HG03135 (cell line): ENCODE data around the gene YPEL3.

ENCODE experiments used
- ATAC-seq: cut with Tn5 transposase; IDR thresholded peaks from one replicate; pipeline ENCODE4 v1.9.1; 2021; ENCODE audit warnings: mild to moderate bottlenecking, moderate library complexity; ENCODE audit not compliant: unreplicated experiment

YPEL3 gene

DNA sequence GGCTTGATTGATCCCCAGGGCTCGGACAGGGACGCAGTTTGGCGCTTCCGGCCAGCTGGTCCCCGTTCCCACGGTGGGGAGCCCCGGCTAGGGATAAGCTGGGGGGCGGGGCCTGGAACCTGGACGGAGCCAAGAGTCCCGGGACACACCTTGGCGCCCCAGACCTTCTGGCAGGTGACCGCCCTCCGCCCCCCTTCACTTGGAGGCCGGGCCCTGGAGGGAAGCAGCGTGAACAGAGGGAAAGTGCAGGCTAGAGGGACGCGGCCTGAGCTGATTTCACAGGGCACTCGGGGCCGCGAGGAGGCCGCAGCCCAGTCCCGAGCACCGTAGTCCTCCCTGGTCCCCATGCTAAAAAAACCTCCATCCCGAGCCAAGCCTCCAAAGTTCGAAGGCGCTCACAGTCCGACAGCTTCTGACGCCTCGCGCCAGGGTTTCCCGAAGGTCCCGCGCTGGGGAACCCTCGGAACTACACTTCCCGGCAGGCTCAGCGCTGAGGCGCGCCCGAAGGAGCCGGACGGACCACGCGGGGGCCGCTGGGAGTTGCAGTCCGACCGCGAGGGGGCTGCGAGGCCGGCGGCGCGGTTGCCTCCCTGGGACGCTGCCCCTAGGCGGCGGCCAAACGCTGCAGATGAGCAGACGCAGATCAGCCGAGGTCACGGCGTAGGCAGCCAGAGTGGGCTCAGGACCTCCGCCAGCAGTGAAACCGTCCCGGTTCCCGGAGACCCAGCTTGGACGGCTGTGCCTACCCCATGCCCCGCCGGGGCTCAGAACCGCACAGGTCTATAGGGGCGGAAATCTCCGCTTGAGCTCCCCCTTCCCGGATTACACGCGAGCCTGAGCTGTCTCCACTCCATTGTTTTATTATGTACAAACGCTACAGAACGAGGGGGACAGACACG, 4.3 kb downstream of the YPEL3 start, which contains the start of gene TBX6:
TBX6 (minus strand) TSS at position 451 of the 899 bp plus-strand sequence. CDS start 731 bp downstream, outside the sequence.
- peak; percentile 64 for ATAC-seq

DNA sequence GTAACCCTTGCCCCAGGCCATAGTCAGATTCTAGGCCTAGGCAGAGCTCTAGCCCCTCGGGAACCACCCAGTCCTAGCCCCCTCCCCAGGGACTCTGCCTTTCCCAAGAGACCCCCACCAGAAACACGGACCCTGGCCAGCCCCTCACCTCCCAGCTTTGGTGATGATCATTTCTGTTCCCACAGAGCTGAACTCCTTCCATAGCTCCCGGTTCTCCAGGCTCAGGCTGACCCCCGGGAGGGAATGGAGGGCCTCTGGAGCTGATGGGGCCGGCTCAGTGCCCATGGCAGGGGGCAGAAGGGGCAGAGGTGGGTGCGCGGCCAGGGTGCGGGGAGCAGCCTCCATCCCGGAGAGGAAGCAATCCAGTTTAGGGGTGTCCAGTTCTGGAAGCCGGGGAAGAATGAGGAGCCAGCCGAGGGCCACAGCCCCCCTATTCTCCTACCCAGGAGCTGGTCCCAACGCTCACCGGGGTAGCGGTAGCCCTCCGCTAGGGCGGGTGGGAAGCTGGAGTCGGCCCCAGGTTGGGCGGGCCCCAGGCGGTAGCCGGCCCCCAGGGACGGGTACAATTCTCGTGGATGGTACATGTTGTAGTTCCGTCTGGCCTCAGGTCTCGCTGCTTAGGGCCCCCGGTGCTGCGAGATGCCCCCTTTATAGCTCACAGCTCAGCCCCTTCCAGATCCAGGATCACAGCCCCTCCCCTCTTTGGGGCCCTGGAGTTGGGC, 5.2 kb downstream of the YPEL3 start:
- no peak for ATAC-seq

DNA sequence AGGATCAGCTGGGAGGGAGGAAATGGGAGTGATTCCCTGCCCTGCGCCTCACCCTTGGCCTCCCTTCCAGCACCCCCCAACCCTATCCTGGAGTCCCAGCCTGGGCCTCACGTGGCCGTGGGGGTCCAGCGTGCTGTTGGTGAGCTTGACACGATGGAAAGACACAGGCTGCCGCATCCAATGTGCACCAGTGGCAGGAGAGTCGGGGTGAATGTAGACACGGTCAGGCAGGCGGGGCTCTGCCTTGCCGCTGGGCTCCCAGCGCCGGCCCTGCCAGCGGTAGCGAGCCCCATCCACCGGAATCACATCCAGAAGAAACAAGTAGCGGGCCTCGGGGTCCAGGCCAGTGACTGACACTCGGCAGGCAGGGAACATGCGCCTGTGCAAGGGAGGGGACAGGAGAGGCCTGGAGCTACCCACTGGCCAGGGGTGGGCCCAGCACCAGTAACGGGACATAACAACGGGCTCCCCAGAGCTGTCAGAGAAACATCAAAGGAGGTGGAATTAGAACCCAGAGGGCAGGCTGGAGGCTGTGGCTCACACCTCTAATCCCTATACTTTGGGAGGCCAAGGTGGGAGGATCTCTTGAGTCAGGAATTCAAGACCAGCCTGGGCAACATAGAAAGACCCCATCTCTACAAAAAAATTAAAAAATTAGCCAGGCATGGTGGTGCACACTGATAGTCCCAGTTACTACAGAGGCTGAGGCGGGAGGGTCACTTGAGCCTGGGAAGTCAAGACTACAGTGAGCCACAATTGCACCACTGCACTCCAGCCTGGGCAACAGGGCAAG, 7.0 kb downstream of the YPEL3 start:
- ATAC-seq, result no peak

DNA sequence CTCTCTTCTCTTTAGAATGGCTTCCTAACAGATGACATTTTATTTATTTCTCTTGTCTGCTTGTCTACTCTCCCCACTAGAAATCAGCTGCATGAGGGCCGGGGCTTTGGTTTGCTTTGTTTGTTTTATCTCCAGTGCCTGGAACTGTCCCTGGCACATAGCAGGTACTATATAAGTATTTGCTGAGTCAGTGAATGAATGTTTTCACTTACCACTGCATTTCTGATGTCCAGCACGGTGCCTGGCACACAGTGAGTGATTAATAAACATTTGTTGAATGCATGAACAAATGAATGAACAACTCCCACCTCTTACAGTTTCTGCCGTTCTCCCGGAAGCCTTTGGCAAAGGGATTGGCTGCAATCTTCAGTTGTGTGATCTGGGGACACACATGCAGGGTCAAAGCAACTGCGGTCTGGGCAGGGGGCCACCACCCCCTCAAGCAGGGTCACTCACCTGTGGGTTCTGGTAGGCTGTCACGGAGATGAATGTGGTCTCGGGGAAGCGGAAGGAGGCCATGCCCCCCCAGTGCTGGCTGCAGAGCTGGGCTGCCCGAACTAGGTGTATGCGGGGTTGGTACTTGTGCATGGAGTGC, 7.7 kb downstream of the YPEL3 start:
- ATAC-seq, result no peak

DNA sequence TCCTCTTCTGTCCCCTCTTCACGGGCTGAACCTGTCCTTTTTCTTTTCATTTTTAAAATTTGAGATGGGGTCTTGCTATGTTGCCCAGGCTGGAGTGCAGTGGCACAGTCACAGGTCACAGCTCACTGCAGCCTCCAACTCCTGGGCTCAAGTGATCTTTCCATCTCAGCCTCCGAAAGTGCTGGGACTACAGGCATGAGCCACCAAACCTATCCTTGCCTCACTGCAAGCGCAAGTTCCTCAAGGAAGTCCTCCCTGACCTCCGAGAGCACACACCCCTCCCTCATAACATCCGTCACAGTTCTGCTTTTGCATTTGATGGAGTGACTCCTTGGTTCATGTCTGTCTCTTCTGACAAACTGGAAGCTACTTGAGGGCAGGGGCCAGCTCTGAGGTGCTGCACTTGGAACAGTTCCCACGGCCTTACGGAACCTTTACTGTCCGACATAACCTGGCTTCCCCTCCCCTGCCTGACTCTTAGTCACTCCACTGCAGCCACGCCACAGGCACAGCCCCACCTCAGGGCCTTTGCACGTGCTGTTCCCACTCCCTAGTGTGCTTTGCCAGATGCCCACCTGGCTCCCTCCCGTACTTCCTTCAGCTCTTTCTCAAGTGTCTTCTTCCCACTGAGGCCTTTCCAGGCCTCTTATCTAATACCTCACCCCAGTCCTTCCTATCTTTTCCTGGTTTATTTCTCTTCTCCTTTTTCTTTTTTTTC, 8.7 kb downstream of the YPEL3 start:
- no peak for ATAC-seq

DNA sequence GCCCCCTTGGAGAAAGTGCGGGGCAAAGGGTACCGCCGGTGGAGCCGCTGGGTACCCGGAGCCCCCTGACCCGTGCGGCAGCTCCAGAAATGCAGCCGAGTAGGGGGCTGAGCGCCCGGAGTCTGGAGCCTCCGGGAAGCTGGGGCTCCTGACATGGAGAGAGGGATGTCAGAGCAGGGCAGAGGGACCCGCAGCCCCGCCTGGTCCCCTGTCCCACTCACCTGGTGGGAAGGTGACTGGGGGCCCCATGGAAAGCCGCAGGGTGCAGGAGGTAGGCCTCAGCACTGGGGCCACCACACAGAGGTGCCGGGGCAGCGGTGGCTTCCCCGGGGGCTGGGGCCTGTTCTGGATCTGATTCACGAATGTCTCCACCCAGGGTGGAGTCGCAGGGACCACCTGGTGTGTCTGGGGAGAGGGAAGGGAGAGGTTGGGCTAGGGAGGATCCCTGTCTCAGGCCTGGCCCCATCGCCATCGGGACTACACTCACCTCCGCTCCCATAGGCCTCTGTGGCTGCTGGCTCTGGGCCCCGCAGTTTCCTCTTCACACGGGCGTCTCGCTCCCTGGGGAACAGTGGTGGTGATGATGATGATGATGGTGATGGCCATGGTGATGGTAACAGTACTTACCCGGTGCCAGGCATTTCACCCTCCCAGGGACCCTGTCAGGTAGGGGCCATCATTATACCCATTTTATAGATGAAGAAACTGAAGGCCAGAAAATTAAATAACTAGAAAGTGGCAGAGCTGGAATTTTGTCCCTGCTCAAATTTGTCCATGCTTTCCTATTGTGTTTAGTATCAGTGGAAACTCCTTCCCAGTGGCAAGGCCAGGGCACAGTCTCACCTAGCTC, 9.5 kb downstream of the YPEL3 start:
- no peak for ATAC-seq

DNA sequence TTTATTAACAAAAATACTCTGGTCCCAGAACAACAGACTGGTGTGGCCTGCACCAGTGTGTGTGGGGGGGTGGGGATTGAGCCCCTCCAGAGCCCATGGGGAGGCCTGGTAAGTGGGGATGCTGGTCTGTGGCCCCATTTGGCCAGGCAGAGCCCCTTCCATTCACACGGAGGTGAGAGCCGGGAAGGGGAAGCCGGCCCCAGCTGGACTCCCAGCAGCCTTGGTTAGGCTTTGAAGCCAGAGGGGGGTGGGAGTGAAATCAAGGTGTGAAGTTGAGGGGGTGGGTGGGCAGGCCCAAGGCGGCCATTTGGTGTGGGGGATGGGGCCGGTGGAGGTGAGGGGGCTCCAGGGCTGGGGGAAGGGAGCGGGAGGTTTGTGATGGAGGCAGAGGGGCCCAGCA, 10.2 kb downstream of the YPEL3 start:
- no peak for ATAC-seq

DNA sequence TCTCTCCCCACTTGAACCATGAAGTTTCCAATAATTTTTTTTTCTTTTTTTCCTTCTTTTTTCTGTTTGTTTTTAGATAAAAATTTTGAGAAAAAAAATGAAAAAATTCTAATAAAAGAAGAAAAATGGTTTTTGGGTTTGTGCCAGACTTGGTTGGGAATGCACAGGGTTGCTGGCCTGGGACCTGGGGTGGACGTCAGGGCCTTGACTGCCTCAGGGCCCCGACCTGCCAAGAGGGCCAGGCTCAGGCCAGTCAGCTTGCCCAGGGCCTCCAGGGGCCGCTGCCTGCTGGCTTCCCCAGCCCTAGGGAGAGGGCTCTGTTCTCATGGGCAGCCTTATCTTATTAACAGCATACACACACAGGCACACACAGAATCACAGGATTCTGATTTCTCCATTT, 10.8 kb downstream of the YPEL3 start:
- ATAC-seq, result no peak

DNA sequence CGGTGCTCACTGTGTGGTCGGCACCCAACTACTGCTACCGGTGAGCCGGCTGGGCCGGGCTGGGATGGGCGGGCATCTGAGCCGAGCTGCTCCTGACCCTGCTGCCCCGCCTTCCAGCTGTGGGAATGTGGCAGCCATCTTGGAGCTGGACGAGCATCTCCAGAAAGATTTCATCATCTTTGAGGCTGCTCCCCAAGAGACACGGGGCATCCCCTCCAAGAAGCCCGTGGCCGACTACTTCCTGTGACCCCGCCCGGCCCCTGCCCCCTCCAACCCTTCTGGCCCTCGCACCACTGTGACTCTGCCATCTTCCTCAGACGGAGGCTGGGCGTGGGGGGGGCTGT, 11.2 kb downstream of the YPEL3 start:
- no peak for ATAC-seq

DNA sequence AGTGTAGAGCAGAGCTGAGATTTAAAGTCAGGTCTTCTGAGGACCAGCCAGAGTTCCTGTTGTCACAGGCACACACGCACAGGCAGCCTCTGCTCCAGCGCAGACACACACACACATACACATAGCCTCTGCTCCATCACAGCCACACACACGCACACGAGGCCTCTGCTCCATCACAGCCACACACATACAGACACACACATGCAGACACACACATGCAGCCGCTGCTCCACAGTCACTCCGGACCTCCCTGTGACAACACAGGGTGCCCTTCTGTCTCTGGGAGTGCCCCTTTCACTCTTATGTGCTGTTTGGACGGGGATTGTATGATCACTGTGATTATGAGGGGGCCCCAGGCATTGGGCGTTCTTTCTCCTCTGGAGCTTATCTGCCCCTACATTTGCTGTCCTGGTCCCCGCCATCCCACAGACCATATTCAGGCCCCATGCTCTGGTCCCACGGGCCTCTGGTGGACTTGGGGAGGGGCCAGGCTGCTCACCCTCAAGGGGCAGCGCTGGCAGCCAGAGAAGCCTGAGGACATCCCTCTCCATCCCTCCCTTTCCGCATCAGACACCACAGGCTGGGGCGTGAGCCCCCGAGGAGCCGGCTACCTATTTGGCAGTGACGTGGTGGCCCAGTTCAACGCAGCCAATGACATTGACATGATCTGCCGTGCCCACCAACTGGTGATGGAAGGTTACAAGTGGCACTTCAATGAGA, 11.8 kb downstream of the YPEL3 start:
- no peak for ATAC-seq

DNA sequence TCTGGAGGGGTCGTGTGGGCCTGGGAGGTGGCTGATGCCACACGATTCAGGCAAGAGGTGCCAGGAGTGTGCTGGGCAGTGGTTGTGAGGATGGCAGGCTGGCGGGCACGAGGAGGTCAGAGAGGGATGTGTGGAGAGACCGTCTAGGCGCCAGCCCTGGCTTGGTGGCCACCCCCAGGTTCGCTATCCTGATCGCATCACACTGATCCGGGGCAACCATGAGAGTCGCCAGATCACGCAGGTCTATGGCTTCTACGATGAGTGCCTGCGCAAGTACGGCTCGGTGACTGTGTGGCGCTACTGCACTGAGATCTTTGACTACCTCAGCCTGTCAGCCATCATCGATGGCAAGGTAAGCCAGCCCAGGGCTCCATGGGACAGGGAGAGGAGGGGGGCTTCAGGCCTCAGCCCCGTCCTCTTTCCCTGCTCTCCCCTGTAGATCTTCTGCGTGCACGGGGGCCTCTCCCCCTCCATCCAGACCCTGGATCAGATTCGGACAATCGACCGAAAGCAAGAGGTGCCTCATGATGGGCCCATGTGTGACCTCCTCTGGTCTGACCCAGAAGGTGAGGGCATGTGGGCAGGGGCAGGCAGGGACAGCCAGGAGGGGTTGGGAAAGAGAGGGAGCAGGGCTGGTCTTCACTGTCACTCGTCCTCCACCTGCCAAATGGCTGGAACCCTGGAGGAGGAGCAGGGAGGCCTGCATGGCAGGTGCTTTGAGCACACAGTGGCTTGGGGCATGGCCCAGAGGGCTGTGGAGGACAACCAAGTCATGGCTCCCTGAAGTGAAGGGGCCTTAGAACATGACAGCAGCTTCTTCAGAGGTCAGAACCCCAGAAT, 12.6 kb downstream of the YPEL3 start:
- no peak for ATAC-seq

DNA sequence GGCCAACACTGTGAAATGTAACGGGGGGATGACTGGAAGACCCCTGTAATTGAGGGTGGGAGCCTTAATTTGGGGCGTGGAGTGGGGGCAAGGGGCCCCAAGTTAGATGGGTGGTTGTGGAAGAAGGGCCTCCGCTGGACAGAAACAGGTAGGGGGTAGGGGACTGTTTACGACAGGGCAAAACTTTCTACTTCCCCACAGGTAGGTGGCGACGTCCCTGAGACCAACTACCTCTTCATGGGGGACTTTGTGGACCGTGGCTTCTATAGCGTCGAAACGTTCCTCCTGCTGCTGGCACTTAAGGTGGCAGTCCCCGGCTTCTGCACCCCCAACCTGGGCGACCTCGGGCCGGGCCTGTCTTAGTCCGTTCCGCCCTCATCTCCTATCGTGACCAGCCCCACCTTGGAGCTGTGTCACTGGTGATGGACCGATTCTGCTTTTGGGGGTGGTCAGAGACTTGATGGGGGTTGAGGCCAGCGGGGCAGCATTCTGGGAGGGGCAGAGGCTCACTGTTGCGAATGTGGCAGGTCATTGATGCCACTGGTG, 13.4 kb downstream of the YPEL3 start:
- no peak for ATAC-seq

DNA sequence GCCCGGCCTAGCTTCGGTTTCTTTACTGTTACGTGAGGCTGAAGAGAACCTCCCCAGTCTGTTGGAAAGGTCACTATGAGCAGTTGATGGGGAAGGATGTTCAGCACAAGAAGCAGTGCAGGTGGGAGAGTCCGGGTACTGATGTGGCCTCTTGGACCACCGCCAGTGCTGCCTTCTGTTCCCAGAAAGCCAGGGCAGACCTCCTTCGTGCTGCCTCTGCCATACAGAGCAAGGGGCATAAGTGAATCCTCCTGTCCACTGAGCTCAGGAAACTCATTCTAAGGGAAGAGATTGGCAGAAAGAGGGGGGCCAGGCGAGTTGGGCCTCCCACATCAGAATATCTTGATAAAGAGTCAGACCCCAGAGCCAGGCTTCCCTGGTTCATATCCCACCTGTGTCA, 16.5 kb downstream of the YPEL3 start:
- ATAC-seq, result no peak

DNA sequence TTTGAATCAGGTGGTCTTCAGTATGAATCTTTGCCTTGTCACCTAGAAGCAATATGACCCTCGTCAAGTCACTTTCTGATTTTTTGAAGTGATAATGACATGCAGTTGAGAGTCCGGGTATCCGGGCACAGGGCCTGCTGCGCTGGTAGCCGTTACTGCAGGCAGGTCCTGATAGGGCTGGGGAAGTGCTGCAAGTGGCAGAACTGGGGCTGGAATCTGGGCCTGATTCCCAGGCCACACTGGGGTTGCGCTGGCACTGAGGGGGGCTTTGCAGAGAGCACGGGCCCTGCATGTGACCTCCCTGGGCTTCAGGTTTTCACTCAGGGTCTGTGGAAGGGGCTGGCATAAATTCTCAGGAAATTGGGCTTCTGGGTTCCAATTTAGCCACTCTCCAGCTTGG, 17.3 kb downstream of the YPEL3 start:
- ATAC-seq, result no peak

DNA sequence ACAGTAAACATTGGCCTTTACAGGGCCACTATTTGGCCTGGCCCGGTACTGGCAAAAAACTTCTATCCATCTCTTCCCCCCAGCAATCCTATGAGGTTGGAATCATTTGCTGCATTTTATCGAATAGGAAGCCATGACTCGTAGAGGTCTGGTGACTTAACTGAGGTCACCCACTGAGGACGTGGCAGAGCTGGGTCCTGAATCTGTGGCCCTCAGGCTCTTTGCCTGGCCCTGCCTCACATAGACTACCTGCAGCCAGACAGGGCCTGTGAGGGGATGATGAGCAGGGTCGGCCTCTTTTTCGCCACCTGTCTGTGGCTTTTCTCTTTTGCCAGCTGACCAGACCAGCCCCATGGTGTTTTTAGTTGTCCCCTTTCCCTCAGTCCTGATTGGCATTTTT, 18.4 kb downstream of the YPEL3 start:
- ATAC-seq, result no peak

DNA sequence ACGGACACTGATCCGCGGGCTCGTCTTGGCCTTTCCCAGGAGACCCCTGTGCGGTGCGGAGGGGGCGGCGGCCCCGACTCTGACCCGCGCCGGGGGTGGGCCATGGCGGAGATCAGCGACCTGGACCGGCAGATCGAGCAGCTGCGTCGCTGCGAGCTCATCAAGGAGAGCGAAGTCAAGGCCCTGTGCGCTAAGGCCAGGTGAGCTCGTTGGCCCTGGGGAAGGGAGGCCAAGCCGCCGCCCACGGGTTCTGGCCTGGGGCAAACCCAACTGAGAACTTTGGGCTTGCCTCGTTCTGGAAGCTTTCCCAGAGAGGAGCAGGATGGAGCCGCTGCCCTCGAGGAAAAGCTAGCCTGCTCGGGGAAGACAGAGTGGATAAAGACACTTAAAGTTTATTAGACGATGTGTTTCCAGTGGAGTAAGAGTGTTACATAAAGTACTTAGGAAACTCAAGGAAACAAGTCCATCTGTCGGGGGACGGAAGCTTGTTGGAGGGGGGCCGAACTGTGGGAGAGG, 19.7 kb downstream of the YPEL3 start:
- ATAC-seq, result peak; percentile 28

DNA sequence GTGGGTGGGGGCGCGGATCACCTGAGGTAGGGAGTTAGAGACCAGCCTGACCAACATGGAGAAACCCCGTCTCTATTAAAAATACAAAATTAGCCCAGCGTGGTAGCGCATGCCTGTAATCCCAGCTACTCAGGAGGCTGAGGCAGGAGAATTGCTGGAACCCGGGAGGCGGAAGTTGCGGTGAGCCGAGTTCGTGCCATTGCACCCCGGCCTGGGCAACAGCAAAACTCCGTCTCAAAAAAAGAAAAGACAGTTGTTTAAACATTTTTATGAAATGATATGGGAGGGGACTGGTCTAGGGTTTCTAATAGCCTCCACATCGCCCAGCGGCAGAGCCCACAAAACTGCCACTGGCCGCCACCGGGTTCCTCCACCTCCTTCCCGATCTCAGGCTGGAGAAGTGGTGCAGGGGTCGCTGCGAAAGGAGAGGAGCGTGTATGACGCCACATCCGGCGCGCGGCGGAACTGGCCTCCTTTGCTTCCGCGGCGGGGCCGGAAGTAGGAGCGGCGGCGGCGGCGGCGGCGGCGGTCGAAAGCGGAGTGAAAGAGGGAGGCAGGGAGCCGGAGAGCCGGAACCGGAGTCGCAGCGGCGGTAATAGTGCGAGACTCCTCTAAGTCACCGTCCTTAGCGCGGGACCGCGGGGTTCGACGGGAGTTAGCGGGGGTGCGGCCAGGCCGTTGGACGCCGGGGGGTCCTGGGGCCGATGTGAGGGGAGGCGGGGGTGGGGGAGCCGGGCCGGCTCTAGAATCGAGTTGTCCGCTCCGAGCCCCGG, 20.3 kb downstream of the YPEL3 start, which contains the start of gene PPP4C:
PPP4C (plus strand) TSS at position 492 of the 773 bp plus-strand sequence. CDS start 384 bp downstream, outside the sequence.
- peak; percentile 76 for ATAC-seq
